ENCODE data around the gene WLS. TPM values are rescaled to one million over a fixed set of nuclear protein-coding genes. Genes with fewer than 3 reads are reported as not detected.
A peak's percentile ranks its signal among the peaks of the same experiment; 100 is the strongest.

The WLS gene
- total and polyA plus RNA-seq, 2 donors (not counting 1 experiment from before 2014, with no cell fraction given): 156 to 269 TPM

GRCh38 chr1:68100571-68100970 lies 131.8 kb downstream of the WLS start:
- H3K4me3 ChIP-seq (replicated peaks in 1 of 4; ENCODE audit: control extremely low read depth in 1 of 4, insufficient read depth in 1 of 4, low read depth in 3 of 4, low read length in 4 of 4): no peak overlapping the region
- no peaks in the 10 kb centered on the region for H4K20me1 ChIP-seq (ENCODE audit: control insufficient read depth, extremely low read depth, insufficient read depth, low read length)
- H3K4me1 ChIP-seq (ENCODE audit: control insufficient read depth, extremely low read depth, insufficient read depth, low read length): peaks cover 3% of the 10 kb centered on the region
- no peak overlapping the region for H3K4me2 ChIP-seq (ENCODE audit: extremely low read depth, insufficient read depth, low read length)
- TF ChIP-seq EZH2 (IDR thresholded peaks at IDR 0.05; ENCODE audit: low read length, missing control alignments) (no peak), CTCF (conservative IDR thresholded peaks at IDR 0.05 in 1 of 2, IDR thresholded peaks at IDR 0.05 in 1 of 2; ENCODE audit: low read depth in 1 of 2, low read length in 2 of 2) (no peak)
- no peaks in the 10 kb centered on the region for H3K36me3 ChIP-seq (ENCODE audit: control insufficient read depth, insufficient read depth, low read length)
- H3K79me2 ChIP-seq (ENCODE audit: control insufficient read depth, insufficient read depth, low read length): no peaks in the 10 kb centered on the region
- no peaks in the 10 kb centered on the region for H3K9me3 ChIP-seq (ENCODE audit: control insufficient read depth, insufficient read depth, low read depth, low read length)
- H3K27me3 ChIP-seq (ENCODE audit: control insufficient read depth, insufficient read depth, low read length): no peaks in the 10 kb centered on the region
- H2AFZ ChIP-seq (ENCODE audit: low read length): no peak overlapping the region
- H3K27ac ChIP-seq (ENCODE audit: insufficient read depth, low read length): no peak overlapping the region
- no peak for DNase-seq (ENCODE audit: low read depth in 2 of 2)
- H3K9ac ChIP-seq (ENCODE audit: insufficient read depth, low read length): no peak overlapping the region

- H3K4me1 ChIP-seq (ENCODE audit: control insufficient read depth, extremely low read depth, insufficient read depth, low read length): no peaks in the 10 kb centered on the region
- no peak overlapping the region for H2AFZ ChIP-seq (ENCODE audit: low read length)
- H3K9ac ChIP-seq (ENCODE audit: insufficient read depth, low read length): no peak overlapping the region
- no peaks in the 10 kb centered on the region for H3K9me3 ChIP-seq (ENCODE audit: control insufficient read depth, insufficient read depth, low read depth, low read length)
- no peak overlapping the region for H3K4me2 ChIP-seq (ENCODE audit: extremely low read depth, insufficient read depth, low read length)
- H3K27ac ChIP-seq (ENCODE audit: insufficient read depth, low read length): no peak overlapping the region
- DNase-seq (ENCODE audit: low read depth in 2 of 2): peak in 1 of 2 donors; percentile 72
- H3K79me2 ChIP-seq (ENCODE audit: control insufficient read depth, insufficient read depth, low read length): no peaks in the 10 kb centered on the region
- H3K27me3 ChIP-seq (ENCODE audit: control insufficient read depth, insufficient read depth, low read length): no peaks in the 10 kb centered on the region
- no peaks in the 10 kb centered on the region for H3K36me3 ChIP-seq (ENCODE audit: control insufficient read depth, insufficient read depth, low read length)
- no peak overlapping the region for H3K4me3 ChIP-seq (replicated peaks in 1 of 4; ENCODE audit: control extremely low read depth in 1 of 4, insufficient read depth in 1 of 4, low read depth in 3 of 4, low read length in 4 of 4)
- no peaks in the 10 kb centered on the region for H4K20me1 ChIP-seq (ENCODE audit: control insufficient read depth, extremely low read depth, insufficient read depth, low read length)
- TF ChIP-seq EZH2 (IDR thresholded peaks at IDR 0.05; ENCODE audit: low read length, missing control alignments): no peak
- no peak for TF ChIP-seq CTCF (conservative IDR thresholded peaks at IDR 0.05 in 1 of 2, IDR thresholded peaks at IDR 0.05 in 1 of 2; ENCODE audit: low read depth in 1 of 2, low read length in 2 of 2)
These were observed 138.6 kb downstream of the WLS start for GRCh38 chr1:68093737-68094136.

DNA sequence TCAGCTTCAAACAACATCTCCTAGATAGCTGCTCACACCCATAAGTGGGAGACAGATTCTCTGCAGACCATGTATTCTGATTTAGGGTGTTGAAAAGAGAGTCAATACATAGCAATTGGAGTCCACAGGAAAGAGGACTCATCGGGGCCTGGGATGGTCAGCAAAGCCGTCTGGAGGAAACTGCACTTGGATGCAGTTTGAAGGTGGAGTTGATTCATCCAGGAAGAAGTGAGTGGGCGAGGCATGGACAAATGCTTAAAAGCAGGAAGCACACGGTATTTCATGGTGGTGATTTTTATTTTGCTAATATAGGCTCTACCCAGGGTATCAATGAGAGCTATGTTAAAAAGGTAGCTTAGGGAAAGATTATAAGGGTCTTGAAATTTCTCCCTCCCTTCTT lies 145.1 kb downstream of the WLS start:
- Histone ChIP-seq H3K4me2 (ENCODE audit: extremely low read depth, insufficient read depth, low read length) (no peak overlapping the region), H4K20me1 (ENCODE audit: control insufficient read depth, extremely low read depth, insufficient read depth, low read length) (no peaks in the 10 kb centered on the region), H3K4me1 (ENCODE audit: control insufficient read depth, extremely low read depth, insufficient read depth, low read length) (no peaks in the 10 kb centered on the region), H3K9me3 (ENCODE audit: control insufficient read depth, insufficient read depth, low read depth, low read length) (no peaks in the 10 kb centered on the region), H3K27me3 (ENCODE audit: control insufficient read depth, insufficient read depth, low read length) (no peaks in the 10 kb centered on the region), H2AFZ (ENCODE audit: low read length) (no peak overlapping the region), H3K79me2 (ENCODE audit: control insufficient read depth, insufficient read depth, low read length) (no peaks in the 10 kb centered on the region), H3K9ac (ENCODE audit: insufficient read depth, low read length) (no peak overlapping the region), H3K4me3 (replicated peaks in 1 of 4; ENCODE audit: control extremely low read depth in 1 of 4, insufficient read depth in 1 of 4, low read depth in 3 of 4, low read length in 4 of 4) (no peak overlapping the region), H3K27ac (ENCODE audit: insufficient read depth, low read length) (no peak overlapping the region), H3K36me3 (ENCODE audit: control insufficient read depth, insufficient read depth, low read length) (no peaks in the 10 kb centered on the region)
- TF ChIP-seq EZH2 (IDR thresholded peaks at IDR 0.05; ENCODE audit: low read length, missing control alignments) (no peak), CTCF (conservative IDR thresholded peaks at IDR 0.05 in 1 of 2, IDR thresholded peaks at IDR 0.05 in 1 of 2; ENCODE audit: low read depth in 1 of 2, low read length in 2 of 2) (no peak)
- peak in 1 of 2 donors; percentile 69 for DNase-seq (ENCODE audit: low read depth in 2 of 2)

Measured in fibroblast of lung (primary cell).